H9 (cell line): ENCODE data around the gene LGALS9C. TPM values are rescaled to one million over a fixed set of nuclear protein-coding genes. Genes with fewer than 3 reads are reported as not detected.
"Not testable (repeated sequence)": the region's sequence is repeated elsewhere in the genome, so short reads cannot be mapped to it uniquely, and the experiment has no call there.

ENCODE experiments used
- DNase-seq: peaks from one replicate; pipeline ENCODE4 v3.0.0-alpha.2; 2017
- H2AFZ ChIP-seq: one replicate; pipeline ENCODE4 v1.6.1; 2013; ENCODE audit warnings: mild to moderate bottlenecking, low read length, control low read depth, moderate library complexity
- H2AK5ac ChIP-seq: 2 replicates; pipeline ENCODE4 v1.6.1; 2013; ENCODE audit warnings: low read length, control low read depth, mixed read lengths; ENCODE audit not compliant: insufficient read length
- H2BK120ac ChIP-seq: one replicate; pipeline ENCODE4 v1.6.1; 2013; ENCODE audit warnings: low read depth, mild to moderate bottlenecking, low read length, control low read depth, inconsistent platforms; ENCODE audit not compliant: poor library complexity, severe bottlenecking
- H2BK12ac ChIP-seq: 2 replicates; pipeline ENCODE4 v1.6.1; 2013; ENCODE audit warnings: low read length, control low read depth, mixed read lengths, low read depth; ENCODE audit not compliant: insufficient read length
- H2BK15ac ChIP-seq: 2 replicates; pipeline ENCODE4 v1.6.1; 2013; ENCODE audit warnings: low read depth, low read length, control low read depth
- H2BK20ac ChIP-seq: one replicate; pipeline ENCODE4 v1.6.1; 2013; ENCODE audit warnings: low read depth, mild to moderate bottlenecking, low read length, control low read depth, inconsistent platforms; ENCODE audit not compliant: poor library complexity, severe bottlenecking
- H2BK5ac ChIP-seq: 2 replicates; pipeline ENCODE4 v1.6.1; 2013; ENCODE audit warnings: low read length, control low read depth, mixed read lengths; ENCODE audit not compliant: insufficient read length
- H3K14ac ChIP-seq: 2 replicates; pipeline ENCODE4 v1.6.1; 2013; ENCODE audit warnings: low read length, control low read depth; ENCODE audit not compliant: insufficient read depth
- H3K18ac ChIP-seq: 2 replicates; pipeline ENCODE4 v1.6.1; 2013; ENCODE audit warnings: low read depth, mild to moderate bottlenecking, mixed read lengths, low read length, control low read depth; ENCODE audit not compliant: insufficient read length
- H3K23ac ChIP-seq: 2 replicates; pipeline ENCODE4 v1.6.1; 2013; ENCODE audit warnings: low read length, control low read depth, mixed read lengths, low read depth; ENCODE audit not compliant: insufficient read length
- H3K23me2 ChIP-seq: 2 replicates; pipeline ENCODE4 v1.6.1; 2013; ENCODE audit warnings: low read depth, mild to moderate bottlenecking, mixed read lengths, low read length, control low read depth; ENCODE audit not compliant: insufficient read length, poor library complexity, severe bottlenecking
- H3K27ac ChIP-seq: 2 replicates; pipeline ENCODE4 v1.5.1; 2013; ENCODE audit warnings: low read length, control low read depth, mixed read lengths, low read depth; ENCODE audit not compliant: insufficient read length
- H3K27me3 ChIP-seq: 2 replicates; pipeline ENCODE4 v1.6.1; 2013; ENCODE audit warnings: low read length, control low read depth, inconsistent platforms; ENCODE audit not compliant: insufficient read depth
- H3K4ac ChIP-seq: 2 replicates; pipeline ENCODE4 v1.6.1; 2013; ENCODE audit warnings: low read depth, mild to moderate bottlenecking, control low read depth, inconsistent platforms, low read length, moderate library complexity
- H3K4me1 ChIP-seq: 2 replicates; pipeline ENCODE4 v1.6.1; 2013; ENCODE audit warnings: low read length, control low read depth, inconsistent platforms; ENCODE audit not compliant: insufficient read depth
- H3K4me2 ChIP-seq: 2 replicates; pipeline ENCODE4 v1.6.1; 2013; ENCODE audit warnings: low read length, control low read depth, mixed read lengths; ENCODE audit not compliant: insufficient read length, insufficient read depth
- H3K56ac ChIP-seq: 2 replicates; pipeline ENCODE4 v1.6.1; 2013; ENCODE audit warnings: low read depth, mild to moderate bottlenecking, mixed read lengths, low read length, control low read depth; ENCODE audit not compliant: insufficient read length
- H3K79me1 ChIP-seq: 2 replicates; pipeline ENCODE4 v1.6.1; 2013; ENCODE audit warnings: low read depth, mild to moderate bottlenecking, moderate library complexity, low read length, control low read depth, inconsistent platforms; ENCODE audit not compliant: insufficient read depth, poor library complexity, severe bottlenecking
- H3K79me2 ChIP-seq: 2 replicates; pipeline ENCODE4 v1.6.1; 2013; ENCODE audit warnings: low read length, control low read depth, inconsistent platforms; ENCODE audit not compliant: insufficient read depth
- H3K9ac ChIP-seq: 2 replicates; pipeline ENCODE4 v1.6.1; 2013; ENCODE audit warnings: low read length, control low read depth, mixed read lengths; ENCODE audit not compliant: insufficient read length; ENCODE audit errors: extremely low read depth
- H3K9me3 ChIP-seq: one replicate; pipeline ENCODE4 v1.6.1; 2013; ENCODE audit warnings: low read depth, low read length, inconsistent platforms; ENCODE audit not compliant: control insufficient read depth
- H3T11ph ChIP-seq: one replicate; pipeline ENCODE4 v1.6.1; 2013; ENCODE audit warnings: mild to moderate bottlenecking, low read length, control low read depth, inconsistent platforms
- H4K20me1 ChIP-seq: one replicate; pipeline ENCODE4 v1.6.1; 2013; ENCODE audit not compliant: control insufficient read depth, insufficient read length, insufficient read depth
- H4K5ac ChIP-seq: 2 replicates; pipeline ENCODE4 v1.6.1; 2013; ENCODE audit warnings: low read depth, mild to moderate bottlenecking, mixed read lengths, low read length, control low read depth; ENCODE audit not compliant: insufficient read length
- H4K8ac ChIP-seq: replicated peaks from 2 replicates; pipeline ENCODE4 v1.6.1; 2013; ENCODE audit warnings: low read length, control low read depth, mixed read lengths, low read depth; ENCODE audit not compliant: insufficient read length
- H4K91ac ChIP-seq: 2 replicates; pipeline ENCODE4 v1.6.1; 2013; ENCODE audit warnings: low read depth, mild to moderate bottlenecking, moderate library complexity, mixed read lengths, low read length, control low read depth; ENCODE audit not compliant: insufficient read length
- H3K27ac Mint-ChIP-seq, 3 experiments: 2 replicates in 2 of 3; 3 replicates in 1 of 3; pipeline ENCODE4 v1.8.0; 2020 to 2021; ENCODE audit warnings: mixed read lengths in 3 of 3, mild to moderate bottlenecking in 1 of 3, moderate library complexity in 1 of 3
- H3K27me3 Mint-ChIP-seq: 2 replicates; pipeline ENCODE4 v1.8.0; 2021; ENCODE audit warnings: low read depth, mild to moderate bottlenecking, moderate library complexity, mixed read lengths
- H3K36me3 Mint-ChIP-seq, 3 experiments: 2 replicates in 2 of 3; 3 replicates in 1 of 3; pipeline ENCODE4 v1.8.0; 2020 to 2021; ENCODE audit warnings: low read depth in 3 of 3, mixed read lengths in 3 of 3; ENCODE audit not compliant: insufficient read depth in 1 of 3
- H3K4me1 Mint-ChIP-seq, 2 experiments: 2 replicates each; pipeline ENCODE4 v1.8.0; 2020; ENCODE audit warnings: mixed read lengths in 2 of 2
- H3K4me3 Mint-ChIP-seq, 2 experiments: 2 replicates in 1 of 2; 3 replicates in 1 of 2; pipeline ENCODE4 v1.8.0; 2020 to 2021; ENCODE audit warnings: mild to moderate bottlenecking in 2 of 2, mixed read lengths in 2 of 2, moderate library complexity in 1 of 2
- H3K9me3 Mint-ChIP-seq, 2 experiments: 2 replicates in 1 of 2; 3 replicates in 1 of 2; pipeline ENCODE4 v1.8.0; 2020; ENCODE audit warnings: mild to moderate bottlenecking in 2 of 2, mixed read lengths in 2 of 2, moderate library complexity in 1 of 2
- WGBS: extraction: QIAGEN DNeasy Blood & Tissue Kit; methylation state at CpG from one replicate; pipeline ENCODE4 v1.1.7; 2013; ENCODE audit warnings: missing lambda C conversion rate, low lambda C conversion rate, mixed read lengths; ENCODE audit not compliant: insufficient read length; ENCODE audit errors: extremely low coverage; 5-methylcytosine and 5-hydroxymethylcytosine counted together
- total RNA-seq: library from RNA; stranded (reverse); gene quantifications from 2 replicates; pipeline ENCODE4 v1.2.1, GENCODE V29; 2021

LGALS9C gene
- total RNA-seq, 1 experiment from 2014 or later, result not detected

DNA sequence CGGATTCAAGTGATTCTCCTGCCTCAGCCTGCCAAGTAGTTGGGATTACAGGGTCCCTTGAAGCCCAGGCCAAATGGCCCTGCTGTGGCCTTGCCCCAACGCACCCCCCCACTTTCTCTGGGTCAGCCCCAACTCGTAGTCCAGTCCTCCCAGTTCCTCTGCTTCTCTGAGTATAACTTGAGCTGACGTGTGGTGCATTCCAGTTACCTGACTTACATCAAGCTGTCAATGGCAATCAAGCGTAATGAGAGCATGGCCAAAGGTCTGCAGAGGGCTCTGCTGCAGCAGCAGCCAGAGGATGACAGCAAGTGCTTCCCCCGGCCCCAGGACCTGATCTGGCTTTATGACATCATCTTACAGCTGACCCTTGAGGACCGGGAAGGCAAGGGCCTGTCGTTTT is 50.8 kb downstream of the LGALS9C start:
- H4K91ac ChIP-seq, H2BK120ac ChIP-seq, H3K27ac Mint-ChIP-seq, H3K79me1 ChIP-seq, H2BK5ac ChIP-seq, H3K9me3 Mint-ChIP-seq, H2BK12ac ChIP-seq, H3K4me1 Mint-ChIP-seq, H2BK20ac ChIP-seq, H4K20me1 ChIP-seq, H3K4ac ChIP-seq, H3T11ph ChIP-seq, H3K9me3 ChIP-seq, H3K27me3 Mint-ChIP-seq, H3K36me3 Mint-ChIP-seq, H2AFZ ChIP-seq, H3K23ac ChIP-seq, H3K4me2 ChIP-seq, H3K4me1 ChIP-seq, H3K9ac ChIP-seq, H3K27ac ChIP-seq, H3K56ac ChIP-seq, H4K8ac ChIP-seq, H3K4me3 Mint-ChIP-seq, H3K27me3 ChIP-seq, H2BK15ac ChIP-seq, H4K5ac ChIP-seq, H2AK5ac ChIP-seq, H3K79me2 ChIP-seq, DNase-seq, H3K14ac ChIP-seq, H3K18ac ChIP-seq, H3K23me2 ChIP-seq: not testable (repeated sequence)
- no CpG with 5 or more reads among the region's 8 CpGs for WGBS

DNA sequence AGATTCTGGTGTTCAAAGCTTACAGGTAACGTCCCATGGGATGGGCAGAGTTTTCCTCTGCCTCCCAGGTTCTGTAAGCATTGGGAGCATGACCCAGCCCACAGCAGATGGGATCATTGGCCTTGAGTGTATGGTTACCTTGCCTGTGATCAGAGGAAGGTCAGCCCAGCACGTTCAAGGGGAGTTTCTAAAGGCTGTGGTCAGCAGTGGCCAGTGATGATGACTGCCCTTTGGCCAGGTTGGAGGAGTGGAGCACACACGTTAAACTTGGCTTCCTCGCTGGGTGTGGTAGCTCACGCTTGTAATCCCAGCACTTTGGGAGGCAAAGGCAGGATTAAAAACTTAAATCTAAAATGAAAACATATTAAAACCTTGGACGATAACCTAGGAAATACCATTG is 51.8 kb downstream of the LGALS9C start:
- not testable (repeated sequence) for H3K36me3 Mint-ChIP-seq, H3K4ac ChIP-seq, H2BK12ac ChIP-seq, H2BK20ac ChIP-seq, H3K27me3 Mint-ChIP-seq, H2AK5ac ChIP-seq, H3K23me2 ChIP-seq, H4K8ac ChIP-seq, H3K56ac ChIP-seq, H3K4me1 ChIP-seq, H3K27ac Mint-ChIP-seq, DNase-seq, H3K14ac ChIP-seq, H3K27me3 ChIP-seq, H4K5ac ChIP-seq, H4K20me1 ChIP-seq, H3K9me3 ChIP-seq, H3K4me1 Mint-ChIP-seq, H2BK15ac ChIP-seq, H2BK5ac ChIP-seq, H2AFZ ChIP-seq, H3K9me3 Mint-ChIP-seq, H3K4me3 Mint-ChIP-seq, H3K79me1 ChIP-seq, H3K79me2 ChIP-seq, H3T11ph ChIP-seq, H3K23ac ChIP-seq, H4K91ac ChIP-seq, H3K9ac ChIP-seq, H3K18ac ChIP-seq, H3K4me2 ChIP-seq, H3K27ac ChIP-seq, H2BK120ac ChIP-seq
- no CpG with 5 or more reads among the region's 6 CpGs for WGBS
